ENCODE measurements around the gene SLC22A13. TPM values are rescaled to one million over a fixed set of nuclear protein-coding genes. Genes with fewer than 3 reads are reported as not detected.

The SLC22A13 gene, protein sequence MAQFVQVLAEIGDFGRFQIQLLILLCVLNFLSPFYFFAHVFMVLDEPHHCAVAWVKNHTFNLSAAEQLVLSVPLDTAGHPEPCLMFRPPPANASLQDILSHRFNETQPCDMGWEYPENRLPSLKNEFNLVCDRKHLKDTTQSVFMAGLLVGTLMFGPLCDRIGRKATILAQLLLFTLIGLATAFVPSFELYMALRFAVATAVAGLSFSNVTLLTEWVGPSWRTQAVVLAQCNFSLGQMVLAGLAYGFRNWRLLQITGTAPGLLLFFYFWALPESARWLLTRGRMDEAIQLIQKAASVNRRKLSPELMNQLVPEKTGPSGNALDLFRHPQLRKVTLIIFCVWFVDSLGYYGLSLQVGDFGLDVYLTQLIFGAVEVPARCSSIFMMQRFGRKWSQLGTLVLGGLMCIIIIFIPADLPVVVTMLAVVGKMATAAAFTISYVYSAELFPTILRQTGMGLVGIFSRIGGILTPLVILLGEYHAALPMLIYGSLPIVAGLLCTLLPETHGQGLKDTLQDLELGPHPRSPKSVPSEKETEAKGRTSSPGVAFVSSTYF
- 0.06 TPM in 1 of 5 replicates, not detected in the others for total RNA-seq (2022; extraction: Qiagen RNA extraction; ENCODE audit: low read depth)

DNA sequence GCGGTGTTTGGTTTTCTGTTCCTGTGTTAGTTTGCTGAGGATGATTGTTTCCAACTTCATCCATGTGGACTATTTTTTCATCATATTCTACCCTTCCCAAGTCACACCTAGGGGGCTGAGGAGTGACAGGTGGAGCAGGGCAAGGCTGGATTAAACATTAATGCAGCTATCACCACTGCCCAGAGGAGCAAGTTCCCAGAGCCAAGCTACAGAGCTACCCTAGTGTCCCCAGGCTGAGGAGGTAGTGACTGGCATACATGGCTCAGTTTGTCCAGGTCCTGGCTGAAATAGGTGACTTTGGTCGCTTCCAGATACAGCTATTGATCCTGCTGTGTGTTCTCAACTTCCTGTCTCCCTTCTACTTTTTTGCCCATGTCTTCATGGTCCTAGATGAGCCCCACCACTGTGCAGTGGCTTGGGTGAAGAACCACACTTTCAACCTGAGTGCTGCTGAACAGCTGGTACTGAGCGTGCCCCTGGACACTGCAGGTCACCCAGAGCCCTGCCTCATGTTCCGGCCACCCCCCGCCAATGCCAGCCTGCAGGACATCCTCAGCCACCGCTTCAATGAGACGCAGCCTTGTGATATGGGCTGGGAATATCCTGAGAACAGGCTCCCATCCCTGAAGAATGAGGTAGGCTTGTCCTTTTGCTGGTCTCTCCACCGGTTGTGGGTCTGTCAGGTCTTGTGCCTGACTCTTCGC, at the start of gene SLC22A13:
Gene SLC22A13 (plus strand): TSS at position 209 of the 704 bp plus-strand sequence. CDS start 49 bp downstream, at position 258.

DNA sequence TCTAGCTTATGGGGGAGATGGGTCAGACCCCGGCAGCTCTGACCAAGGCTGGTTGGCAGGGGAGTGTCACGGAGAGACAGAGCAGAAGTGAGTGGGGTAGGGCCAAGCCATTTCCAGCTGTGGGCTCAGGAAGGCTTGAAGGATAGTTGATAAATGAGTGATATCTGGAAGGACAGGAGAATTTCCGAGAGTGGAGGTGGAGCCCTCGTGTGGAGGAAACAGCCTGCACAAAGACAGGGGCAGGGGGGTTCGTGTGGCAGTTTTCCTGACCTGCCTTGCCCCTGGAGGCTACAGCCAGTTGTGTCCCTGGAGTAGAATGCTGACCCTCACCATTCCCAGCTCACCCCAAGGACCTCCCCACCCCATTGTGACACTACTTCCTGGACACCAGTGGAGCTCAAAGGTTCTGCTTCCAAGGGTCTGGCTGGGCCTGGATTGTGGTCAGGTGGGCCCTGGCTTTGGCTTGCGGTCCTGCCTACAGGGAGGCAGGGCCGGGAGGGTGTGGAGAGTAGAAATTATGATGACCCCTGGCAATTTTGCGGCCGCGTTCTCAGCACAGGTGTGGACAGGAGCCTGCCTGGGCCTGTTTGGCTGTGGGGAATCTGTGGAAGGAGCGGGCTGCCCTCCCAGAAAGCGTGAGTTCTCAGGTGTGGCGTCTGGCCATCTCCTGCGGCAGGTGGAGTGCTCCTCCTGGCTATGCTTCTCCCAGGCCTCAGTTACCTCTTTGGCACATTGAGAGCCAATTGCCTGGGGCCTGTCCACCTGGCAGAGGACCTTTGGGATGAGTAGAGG, 16.5 kb downstream of the SLC22A13 start, which contains the start of gene SLC22A14:
Gene SLC22A14 (plus strand): TSS at position 400 of the 792 bp plus-strand sequence. CDS start 23,733 bp downstream, outside the sequence.

Other genes starting within 250 kb of the SLC22A13 start
- 3.2 to 4.4 TPM (median 3.2 TPM) in 5 replicates for gene PLCD1, start 236.2 kb upstream of the SLC22A13 start, total RNA-seq (2022; extraction: Qiagen RNA extraction; ENCODE audit: low read depth)
- gene DLEC1, start 226.6 kb upstream of the SLC22A13 start, total RNA-seq (2022; extraction: Qiagen RNA extraction; ENCODE audit: low read depth), result 0.03 to 0.08 TPM in 2 of 5 replicates, not detected in the others
- 39.6 to 48.3 TPM (median 46.7 TPM) in 5 replicates for gene ACAA1, start 128.7 kb upstream of the SLC22A13 start, total RNA-seq (2022; extraction: Qiagen RNA extraction; ENCODE audit: low read depth)
- 25.3 to 28.3 TPM (median 26.8 TPM) in 5 replicates for gene MYD88, start 127.2 kb upstream of the SLC22A13 start, total RNA-seq (2022; extraction: Qiagen RNA extraction; ENCODE audit: low read depth)
- 23.5 to 40.1 TPM (median 36.1 TPM) in 5 replicates for gene OXSR1, start 100.3 kb upstream of the SLC22A13 start, total RNA-seq (2022; extraction: Qiagen RNA extraction; ENCODE audit: low read depth)
- gene SLC22A14, start 16.5 kb downstream of the SLC22A13 start, total RNA-seq (2022; extraction: Qiagen RNA extraction; ENCODE audit: low read depth), result 0.11 TPM in 1 of 5 replicates, not detected in the others
- 3.6 to 4.6 TPM (median 4.0 TPM) in 5 replicates for gene XYLB, start 81.0 kb downstream of the SLC22A13 start, total RNA-seq (2022; extraction: Qiagen RNA extraction; ENCODE audit: low read depth)
- 1.8 to 3.2 TPM (median 3.0 TPM) in 5 replicates for gene ACVR2B, start 188.1 kb downstream of the SLC22A13 start, total RNA-seq (2022; extraction: Qiagen RNA extraction; ENCODE audit: low read depth)
- gene EXOG, start 230.5 kb downstream of the SLC22A13 start, total RNA-seq (2022; extraction: Qiagen RNA extraction; ENCODE audit: low read depth), result 10.9 to 18.6 TPM (median 12.8 TPM) in 5 replicates